Mucosa of descending colon (tissue), 3 donors: Measurements from ENCODE around the gene RNF149. TPM values are rescaled to one million over a fixed set of nuclear protein-coding genes. Genes with fewer than 3 reads are reported as not detected.
"Not testable (repeated sequence)": the region's sequence is repeated elsewhere in the genome, so short reads cannot be mapped to it uniquely, and the experiment has no call there.

Experiments
- ATAC-seq: fragments of 200-7000 bp; cut with Tn5 transposase; one replicate; pipeline ENCODE4 v1.9.1; 2020; ENCODE audit warnings: mild to moderate bottlenecking, moderate library complexity
- DNase-seq, 3 donors: peaks; one replicate each; pipeline ENCODE4 v3.0.0-alpha.2; 2020
- H3K36me3 ChIP-seq: fragments of 200-600 bp; one replicate; pipeline ENCODE4 v1.8.0; 2021; ENCODE audit warnings: low read depth, mild to moderate bottlenecking
- H3K4me1 ChIP-seq: fragments of 200-600 bp; one replicate; pipeline ENCODE4 v1.8.0; 2021; ENCODE audit warnings: low read depth, mild to moderate bottlenecking
- H3K4me3 ChIP-seq: fragments of 200-600 bp; one replicate; pipeline ENCODE4 v1.8.0; 2021; ENCODE audit warnings: mild to moderate bottlenecking
- H3K9me3 ChIP-seq: fragments of 200-600 bp; one replicate; pipeline ENCODE4 v1.8.0; 2021; ENCODE audit warnings: mild to moderate bottlenecking
- intact Hi-C, 2 donors: fragments of 100-400 bp; cut with DNase I in 1 of 2; cut with micrococcal nuclease in 1 of 2; formaldehyde crosslinking; loops; one replicate each; pipeline versions ENCODE4 v1.11.0 to v1.11.1; 2022; cut with DNase I, micrococcal nuclease
- total RNA-seq, 3 donors: library from RNA; stranded (reverse); fragmentation: NEBNext Ultra II Directional in 2 of 3; extraction: Animal tissue kit (Norgen Biotek cat#: 25700) in 2 of 3; gene quantifications; one replicate each; pipeline versions ENCODE4 v1.2.1 to v1.2.4, GENCODE V29; 2021 to 2023
- TF ChIP-seq, protein P1 (sequence below): fragments of 200-600 bp; IDR thresholded peaks from one replicate; pipeline ENCODE4 v1.8.0; 2022; ENCODE audit warnings: antibody characterized with exemption, mild to moderate bottlenecking
- donor health status: DM: no; HTN: no; CAD: no; lungs with moderate emphysema.
- donor health status: DM: no; HTN: no; CAD: no.
- donor health status: DM: no; HTN: yes; CAD: no.

The RNF149 gene
- total RNA-seq, 3 donors from 2014 or later: 50.5 to 62.5 (median 56.3) TPM

DNA sequence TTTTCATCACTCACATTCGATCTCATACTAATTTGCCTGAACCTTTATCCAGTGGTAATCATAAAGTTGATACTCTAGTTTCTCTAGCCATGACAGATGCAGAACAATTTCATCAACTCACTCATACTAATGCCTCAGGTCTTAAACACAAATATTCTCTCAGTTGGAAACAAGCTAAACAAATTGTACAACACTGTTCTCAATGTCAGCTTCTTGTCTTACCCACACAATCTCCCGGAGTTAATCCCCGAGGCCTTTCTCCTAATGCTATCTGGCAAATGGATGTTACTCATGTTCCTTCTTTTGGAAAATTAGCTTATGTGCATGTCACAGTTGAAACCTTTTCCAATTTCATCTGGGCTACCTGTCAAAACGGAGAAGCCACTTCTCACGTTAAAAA is 67.3 kb downstream of the RNF149 start:
- intact Hi-C loops: no loop called here
- peaks cover 15% of the 10 kb centered on the region for H3K4me1 ChIP-seq
- ATAC-seq (no peak), DNase-seq (no peak)
- peaks cover 3% of the 10 kb centered on the region for H3K9me3 ChIP-seq
- H3K4me3 ChIP-seq: no peak overlapping the region
- TF ChIP-seq, protein P1, sequence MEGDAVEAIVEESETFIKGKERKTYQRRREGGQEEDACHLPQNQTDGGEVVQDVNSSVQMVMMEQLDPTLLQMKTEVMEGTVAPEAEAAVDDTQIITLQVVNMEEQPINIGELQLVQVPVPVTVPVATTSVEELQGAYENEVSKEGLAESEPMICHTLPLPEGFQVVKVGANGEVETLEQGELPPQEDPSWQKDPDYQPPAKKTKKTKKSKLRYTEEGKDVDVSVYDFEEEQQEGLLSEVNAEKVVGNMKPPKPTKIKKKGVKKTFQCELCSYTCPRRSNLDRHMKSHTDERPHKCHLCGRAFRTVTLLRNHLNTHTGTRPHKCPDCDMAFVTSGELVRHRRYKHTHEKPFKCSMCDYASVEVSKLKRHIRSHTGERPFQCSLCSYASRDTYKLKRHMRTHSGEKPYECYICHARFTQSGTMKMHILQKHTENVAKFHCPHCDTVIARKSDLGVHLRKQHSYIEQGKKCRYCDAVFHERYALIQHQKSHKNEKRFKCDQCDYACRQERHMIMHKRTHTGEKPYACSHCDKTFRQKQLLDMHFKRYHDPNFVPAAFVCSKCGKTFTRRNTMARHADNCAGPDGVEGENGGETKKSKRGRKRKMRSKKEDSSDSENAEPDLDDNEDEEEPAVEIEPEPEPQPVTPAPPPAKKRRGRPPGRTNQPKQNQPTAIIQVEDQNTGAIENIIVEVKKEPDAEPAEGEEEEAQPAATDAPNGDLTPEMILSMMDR: no peak
- H3K36me3 ChIP-seq: no peaks in the 10 kb centered on the region

DNA sequence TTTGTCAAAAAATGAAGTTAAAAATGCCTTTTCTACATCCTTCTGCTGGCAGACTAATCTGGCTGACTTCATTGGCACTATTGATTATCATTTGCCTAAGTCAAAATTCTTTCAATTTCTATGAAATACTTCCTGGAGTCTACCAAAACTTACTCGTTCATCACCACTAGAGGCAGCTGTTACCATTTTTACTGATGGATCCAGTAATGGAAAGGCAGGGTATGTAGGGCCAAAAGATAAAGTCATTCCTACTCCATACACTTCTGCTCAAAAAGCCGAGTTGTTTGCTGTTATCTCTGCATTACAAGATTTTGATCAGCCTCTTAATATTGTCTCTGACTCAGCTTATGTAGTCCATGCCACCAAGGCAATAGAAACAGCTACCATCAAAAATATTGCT is 67.8 kb downstream of the RNF149 start:
- TF ChIP-seq, protein P1: peak; percentile 43
- peaks cover 13% of the 10 kb centered on the region for H3K4me1 ChIP-seq
- H3K36me3 ChIP-seq, H3K4me3 ChIP-seq, ATAC-seq, intact Hi-C loops, DNase-seq, H3K9me3 ChIP-seq: not testable (repeated sequence)

DNA sequence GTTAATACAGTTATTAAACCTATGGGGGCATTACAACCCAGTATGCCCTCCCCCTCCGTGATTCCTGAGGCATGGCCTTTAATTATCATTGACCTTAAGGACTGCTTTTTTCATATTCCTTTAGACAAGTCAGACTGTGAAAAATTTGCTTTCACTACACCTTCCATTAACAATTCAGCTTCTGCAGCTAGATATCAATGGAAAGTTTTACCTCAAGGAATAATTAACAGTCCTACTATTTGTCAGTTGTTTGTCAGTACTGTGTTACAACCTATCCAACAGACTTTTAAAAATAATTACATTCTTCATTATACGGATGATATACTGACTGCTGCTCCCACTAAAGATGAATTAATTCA is 68.8 kb downstream of the RNF149 start:
- DNase-seq, H3K4me3 ChIP-seq, intact Hi-C loops, ATAC-seq, H3K9me3 ChIP-seq, H3K36me3 ChIP-seq: not testable (repeated sequence)
- H3K4me1 ChIP-seq: peaks cover 12% of the 10 kb centered on the region

DNA sequence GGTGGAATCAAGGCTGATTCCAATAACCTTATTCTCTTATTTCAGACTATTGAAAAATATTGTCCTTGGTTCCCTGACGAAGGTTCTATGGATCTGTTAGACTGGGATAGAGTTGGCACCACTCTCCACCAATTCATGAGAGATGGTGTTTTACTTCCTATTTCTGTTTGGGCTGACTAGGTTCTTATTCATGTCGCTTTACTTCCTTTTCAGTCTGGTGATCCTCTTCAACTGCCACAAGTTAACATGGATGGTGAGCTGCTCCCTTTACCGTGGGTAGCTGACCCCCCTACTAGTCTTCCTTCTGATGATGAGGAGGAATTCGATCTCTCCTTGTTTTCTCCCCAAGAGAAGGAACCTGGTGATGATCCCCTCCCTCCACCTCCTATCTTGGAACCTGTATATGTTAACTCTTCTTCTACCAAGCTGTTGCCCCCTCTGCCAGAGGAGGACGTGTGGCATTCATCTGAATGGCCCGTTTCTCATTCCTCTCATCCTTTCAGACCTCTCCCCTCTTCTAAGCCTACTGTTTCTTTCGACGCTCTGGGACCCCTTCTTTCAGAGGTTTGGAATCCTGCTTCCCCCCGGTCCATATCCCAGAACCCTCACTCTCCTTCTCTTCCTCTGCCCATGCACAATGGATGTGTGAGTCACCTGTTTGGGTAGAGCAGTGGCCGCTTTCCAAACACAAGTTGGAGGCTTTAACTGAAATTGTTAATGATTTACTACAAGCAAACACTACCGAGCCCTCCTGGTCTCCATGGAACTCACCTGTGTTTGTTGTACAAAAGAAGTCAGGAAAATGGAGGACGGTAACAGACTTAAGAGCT is 69.4 kb downstream of the RNF149 start:
- Histone ChIP-seq H3K4me3 (no peak overlapping the region), H3K36me3 (no peaks in the 10 kb centered on the region), H3K9me3 (peaks cover 3% of the 10 kb centered on the region), H3K4me1 (peaks cover 12% of the 10 kb centered on the region)
- TF ChIP-seq, protein P1: no peak
- ATAC-seq: peak; percentile 93
- intact Hi-C loops: no loop called here
- peak in 2 of 3 donors; percentile 52 to 83 for DNase-seq

DNA sequence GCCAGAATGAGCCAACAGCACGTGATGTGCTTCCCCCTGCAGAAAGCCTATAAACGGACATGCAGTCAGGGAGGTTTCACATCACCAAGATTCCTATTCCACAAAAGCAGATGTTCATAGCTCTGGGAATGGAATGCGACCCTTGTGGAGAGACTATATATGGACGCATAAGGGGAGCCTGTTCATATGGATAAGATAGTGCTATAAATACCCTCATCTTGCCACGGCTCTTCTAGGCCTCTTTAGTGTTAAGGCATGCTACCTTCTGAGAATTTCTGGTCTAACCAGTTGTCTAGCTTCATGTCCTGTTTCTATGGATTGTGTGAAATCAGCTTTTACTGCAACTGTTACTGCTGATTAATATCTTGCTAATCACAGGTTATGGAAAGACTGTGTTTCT is 70.6 kb downstream of the RNF149 start:
- H3K4me3 ChIP-seq, intact Hi-C loops, H3K9me3 ChIP-seq, ATAC-seq, DNase-seq, H3K36me3 ChIP-seq: not testable (repeated sequence)
- H3K4me1 ChIP-seq: peaks cover 12% of the 10 kb centered on the region

DNA sequence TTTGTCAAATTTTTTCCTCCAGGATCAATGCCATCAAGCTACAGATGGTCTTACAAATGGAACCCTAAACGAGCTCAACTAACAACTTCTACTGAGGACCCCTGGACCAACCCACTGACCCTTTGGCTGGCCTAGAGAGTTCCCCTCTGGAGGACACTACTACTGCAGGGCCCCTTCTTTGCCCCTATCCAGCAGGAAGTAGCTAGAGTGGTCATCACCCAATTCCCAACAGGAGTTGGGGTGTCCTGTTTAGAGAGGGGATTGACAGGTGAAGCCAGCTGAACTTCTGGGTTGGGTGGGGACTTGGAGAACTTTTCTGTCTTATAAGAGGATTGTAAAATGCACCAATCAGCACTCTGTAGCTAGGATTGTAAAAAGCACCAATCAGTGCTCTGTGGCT is 72.5 kb downstream of the RNF149 start:
- DNase-seq, ATAC-seq, H3K9me3 ChIP-seq, H3K4me3 ChIP-seq, H3K36me3 ChIP-seq, intact Hi-C loops, H3K4me1 ChIP-seq: not testable (repeated sequence)

DNA sequence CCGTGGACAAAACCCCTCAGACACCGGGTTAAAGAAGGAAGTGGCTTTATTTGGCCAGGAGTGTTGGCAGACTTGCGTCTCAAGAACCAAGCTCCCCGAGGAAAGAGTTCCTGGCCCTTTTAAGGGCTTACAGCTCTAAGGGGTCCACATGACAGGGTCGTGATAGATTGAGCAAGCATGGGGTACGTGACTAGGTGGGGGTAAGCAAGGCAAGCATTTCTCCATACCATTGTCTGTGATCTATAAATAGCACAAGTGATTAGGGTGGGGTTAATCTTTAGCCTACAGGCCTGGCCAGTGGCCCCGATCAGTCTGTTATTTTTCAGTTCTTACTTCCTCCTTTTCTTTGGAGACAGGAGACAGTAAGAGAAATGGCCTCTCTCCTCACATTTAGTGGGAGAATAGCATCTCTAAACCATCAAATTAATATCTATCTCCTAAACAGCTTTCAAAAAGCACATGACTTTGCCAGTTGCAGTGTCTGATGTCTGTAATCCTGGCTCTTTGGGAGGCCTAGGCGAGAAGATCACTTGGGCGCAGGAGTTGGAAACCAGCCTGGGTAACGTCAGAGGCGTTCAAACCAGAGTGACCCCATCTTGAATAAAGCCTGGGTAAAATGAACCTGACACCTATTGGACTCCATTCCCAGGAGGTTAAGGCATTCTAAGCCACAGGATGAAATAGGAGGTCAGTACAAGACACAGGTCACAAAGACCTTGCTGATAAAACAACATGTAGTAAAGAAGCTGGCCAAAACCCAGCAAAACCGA is 74.1 kb downstream of the RNF149 start:
- ATAC-seq: peak; percentile 36
- intact Hi-C loops: no loop called here
- no peak overlapping the region for H3K4me3 ChIP-seq
- no peaks in the 10 kb centered on the region for H3K4me1 ChIP-seq
- DNase-seq: no peak
- TF ChIP-seq, protein P1: no peak
- H3K36me3 ChIP-seq: no peaks in the 10 kb centered on the region
- peaks cover 3% of the 10 kb centered on the region for H3K9me3 ChIP-seq
